Measurements from ENCODE around the gene FASTK.

FASTK gene, protein sequence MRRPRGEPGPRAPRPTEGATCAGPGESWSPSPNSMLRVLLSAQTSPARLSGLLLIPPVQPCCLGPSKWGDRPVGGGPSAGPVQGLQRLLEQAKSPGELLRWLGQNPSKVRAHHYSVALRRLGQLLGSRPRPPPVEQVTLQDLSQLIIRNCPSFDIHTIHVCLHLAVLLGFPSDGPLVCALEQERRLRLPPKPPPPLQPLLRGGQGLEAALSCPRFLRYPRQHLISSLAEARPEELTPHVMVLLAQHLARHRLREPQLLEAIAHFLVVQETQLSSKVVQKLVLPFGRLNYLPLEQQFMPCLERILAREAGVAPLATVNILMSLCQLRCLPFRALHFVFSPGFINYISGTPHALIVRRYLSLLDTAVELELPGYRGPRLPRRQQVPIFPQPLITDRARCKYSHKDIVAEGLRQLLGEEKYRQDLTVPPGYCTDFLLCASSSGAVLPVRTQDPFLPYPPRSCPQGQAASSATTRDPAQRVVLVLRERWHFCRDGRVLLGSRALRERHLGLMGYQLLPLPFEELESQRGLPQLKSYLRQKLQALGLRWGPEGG

GRCh38 chr7:151080522-151081169, at the start of gene FASTK:
Gene FASTK (minus strand): TSS chr7:151080809. CDS start chr7:151080766, 43 bp downstream.
- DNase-seq (ENCODE audit: low spot score), result peak; percentile 91

DNA sequence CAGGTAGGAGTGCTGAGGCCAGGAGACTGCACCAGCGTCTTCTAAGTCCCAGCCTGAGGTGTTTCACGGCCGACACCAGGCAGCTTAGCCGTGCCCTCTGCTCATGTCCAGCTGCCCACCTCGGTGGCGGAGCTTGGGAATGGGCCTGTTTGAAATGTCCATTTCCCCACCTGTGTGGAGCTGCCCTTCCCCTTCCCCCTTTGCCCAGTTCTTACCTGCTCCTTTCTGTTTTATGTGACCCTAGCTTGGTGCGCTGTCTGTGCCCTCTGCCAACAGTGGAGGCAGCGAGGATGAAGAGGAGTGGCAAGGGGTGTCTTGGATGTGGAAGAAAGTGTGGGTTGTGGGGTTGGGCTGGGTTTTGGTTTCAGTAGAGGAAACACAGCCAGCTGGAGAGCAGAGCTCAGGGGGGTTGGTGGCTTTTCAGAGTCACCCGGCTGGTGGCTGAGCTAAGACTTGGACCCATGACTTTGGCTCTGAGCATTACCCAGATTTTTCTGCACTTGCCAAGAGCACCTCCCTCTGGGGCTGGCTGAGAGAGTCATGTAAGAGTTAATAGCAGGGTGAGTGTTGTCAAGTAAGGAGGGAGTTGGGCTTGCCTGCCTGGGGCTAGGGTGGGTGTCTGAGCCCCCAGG, 49.5 kb upstream of the FASTK start:
- DNase-seq (ENCODE audit: low spot score), result no peak

- no peak for DNase-seq (ENCODE audit: low spot score)
Measured at GRCh38 chr7:151129117-151129959, 48.7 kb upstream of the FASTK start.

DNA sequence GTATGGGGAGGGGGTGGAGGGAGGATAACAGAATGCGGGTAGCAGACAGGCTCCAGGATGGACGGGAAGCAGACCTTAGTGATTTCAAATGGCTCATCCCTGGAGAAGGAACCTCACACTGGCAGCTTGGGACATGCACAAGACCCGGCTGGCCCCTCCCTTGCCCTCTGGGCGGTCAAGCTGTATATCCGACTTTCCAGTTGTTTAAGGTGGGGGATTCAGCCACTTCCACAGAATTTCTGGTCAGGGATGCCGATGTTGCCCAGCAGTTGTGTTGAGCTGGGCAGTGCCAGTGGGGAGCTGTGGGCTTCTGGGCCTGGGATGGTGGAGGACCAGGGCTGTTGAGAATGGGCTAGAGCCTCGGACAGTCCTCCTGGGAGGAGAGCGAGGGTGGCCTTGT, 48.1 kb upstream of the FASTK start:
- no peak for DNase-seq (ENCODE audit: low spot score)

GRCh38 chr7:151128144-151128543, 47.5 kb upstream of the FASTK start:
- no peak for DNase-seq (ENCODE audit: low spot score)

- DNase-seq (ENCODE audit: low spot score), result no peak
Measured at GRCh38 chr7:151126491-151127137, 46.0 kb upstream of the FASTK start.

DNA sequence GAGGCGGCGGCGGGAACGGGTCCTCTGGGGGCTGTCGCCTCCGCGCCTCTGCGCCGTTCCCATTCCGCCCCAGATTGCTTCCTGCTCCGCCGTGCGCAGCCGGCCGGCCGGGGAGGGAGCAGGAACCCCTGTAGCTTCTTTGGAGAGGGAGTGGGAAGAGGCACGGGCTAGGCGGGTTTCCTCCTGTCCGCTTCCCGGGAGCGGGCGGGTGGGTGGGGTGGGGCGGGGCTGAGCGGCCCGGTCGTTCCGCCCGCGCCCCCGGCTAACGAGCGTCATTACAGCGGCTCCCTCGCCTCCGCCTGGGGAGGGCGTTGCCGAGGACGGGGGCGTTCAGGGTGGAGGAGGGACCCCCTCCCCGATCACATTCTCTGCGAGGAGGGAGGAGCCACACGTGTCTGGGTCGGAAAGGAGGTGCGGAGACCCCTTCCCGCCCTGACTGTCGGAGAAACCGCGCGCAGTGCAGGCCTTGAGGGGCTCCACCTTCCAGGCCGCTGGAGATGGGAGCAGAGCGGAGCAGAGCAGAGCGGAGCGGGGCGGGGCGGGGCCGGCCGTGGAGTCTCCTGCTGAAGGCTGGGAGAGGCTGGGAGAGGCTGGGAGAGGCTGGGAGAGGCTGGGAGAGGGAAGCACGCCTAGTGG, 45.4 kb upstream of the FASTK start:
- DNase-seq (ENCODE audit: low spot score), result no peak

DNA sequence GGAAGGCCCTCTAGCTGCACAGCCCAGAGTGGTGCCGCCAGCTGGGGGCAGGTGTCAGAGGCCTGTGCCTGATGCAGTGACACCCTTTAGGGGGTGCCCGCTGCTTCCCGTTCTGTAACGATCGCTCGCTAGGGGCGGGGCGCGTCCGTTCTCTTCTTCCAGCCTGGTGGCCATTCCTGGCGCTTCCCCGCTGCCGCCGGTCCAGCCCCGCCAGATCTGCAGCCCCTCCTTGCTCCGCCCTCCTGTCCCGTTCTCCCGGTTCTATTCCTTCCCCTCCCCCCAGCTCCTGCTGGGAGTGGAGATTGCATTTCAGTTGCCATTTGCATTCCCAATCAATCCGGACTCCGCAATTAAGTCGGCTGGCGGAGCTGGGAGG, 44.8 kb upstream of the FASTK start:
- DNase-seq (ENCODE audit: low spot score), result no peak

DNA sequence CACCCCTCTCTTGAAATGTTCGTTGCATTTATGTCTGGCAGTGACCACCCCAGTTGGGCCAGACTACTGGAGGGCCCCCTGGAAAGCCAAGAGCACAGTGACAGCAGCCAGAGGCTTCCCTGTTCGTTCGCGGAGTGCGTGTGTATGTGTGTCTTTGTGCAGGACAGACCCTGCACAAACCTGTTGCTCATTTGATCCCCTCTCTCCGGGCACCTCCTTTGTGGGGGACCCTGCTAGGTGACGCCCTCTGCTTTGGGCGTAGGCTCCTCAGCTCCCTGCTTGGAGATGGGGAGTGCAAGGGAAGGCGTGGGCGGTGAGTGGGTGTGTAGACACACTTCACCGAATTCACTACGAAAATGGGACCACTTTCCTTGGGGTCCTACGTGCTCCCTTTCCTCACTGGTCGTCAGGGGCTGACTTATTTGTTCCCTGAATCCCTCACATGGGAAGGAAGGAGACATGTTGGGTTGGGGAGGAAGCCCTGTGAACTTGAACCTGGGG, 44.3 kb upstream of the FASTK start:
- DNase-seq (ENCODE audit: low spot score), result no peak

DNA sequence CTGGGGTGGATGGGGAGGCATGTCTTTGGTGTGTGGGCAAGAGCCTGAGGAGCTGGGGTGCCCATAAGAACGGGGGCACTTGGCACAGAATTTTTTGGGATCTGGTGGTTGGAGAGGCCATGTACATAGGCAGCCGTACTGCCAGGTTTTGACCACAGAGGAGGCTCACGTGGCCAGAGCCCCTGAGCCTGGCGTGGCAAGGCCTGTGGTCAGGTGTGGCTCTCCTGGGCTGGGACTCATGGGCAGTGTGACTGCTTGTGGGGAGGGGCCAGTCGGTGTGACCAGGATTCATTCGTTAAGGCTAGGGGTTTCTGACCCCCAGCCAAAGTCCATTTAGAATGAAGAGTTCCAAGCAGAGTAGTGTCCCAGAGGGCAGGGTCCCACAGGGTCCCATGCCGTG, 43.9 kb upstream of the FASTK start:
- no peak for DNase-seq (ENCODE audit: low spot score)

DNA sequence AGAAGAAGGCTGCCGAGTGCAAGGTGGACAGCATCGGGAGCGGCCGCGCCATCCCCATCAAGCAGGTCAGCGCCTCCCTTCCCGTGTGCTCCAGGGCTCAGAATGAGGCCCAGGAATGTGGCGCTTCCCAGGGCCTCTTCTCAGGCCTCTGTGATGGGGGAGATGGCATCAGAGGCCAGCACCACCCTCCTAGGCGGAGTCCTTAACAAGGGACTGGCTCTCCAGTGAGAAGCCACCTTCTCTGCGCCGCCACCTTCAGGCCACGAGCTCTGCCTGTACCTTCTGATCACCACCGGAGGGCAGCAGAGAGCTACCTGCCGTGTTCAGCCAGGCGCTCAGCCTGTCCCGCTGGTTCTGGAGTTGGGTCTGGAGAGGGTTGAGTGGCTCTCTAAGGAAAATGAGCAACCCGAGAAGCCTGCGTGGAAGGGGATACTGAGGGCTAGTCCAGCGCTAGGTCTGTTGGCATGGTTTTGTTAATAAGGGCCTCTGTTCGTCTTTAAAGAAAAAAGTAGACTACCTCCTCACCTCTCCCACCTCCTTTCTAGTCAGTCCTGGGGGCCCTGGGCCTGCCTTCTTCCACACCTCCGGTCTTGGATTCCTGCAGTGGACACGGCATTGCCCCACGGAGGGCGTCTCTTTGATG, 43.3 kb upstream of the FASTK start:
- DNase-seq (ENCODE audit: low spot score), result peak; percentile 84

DNA sequence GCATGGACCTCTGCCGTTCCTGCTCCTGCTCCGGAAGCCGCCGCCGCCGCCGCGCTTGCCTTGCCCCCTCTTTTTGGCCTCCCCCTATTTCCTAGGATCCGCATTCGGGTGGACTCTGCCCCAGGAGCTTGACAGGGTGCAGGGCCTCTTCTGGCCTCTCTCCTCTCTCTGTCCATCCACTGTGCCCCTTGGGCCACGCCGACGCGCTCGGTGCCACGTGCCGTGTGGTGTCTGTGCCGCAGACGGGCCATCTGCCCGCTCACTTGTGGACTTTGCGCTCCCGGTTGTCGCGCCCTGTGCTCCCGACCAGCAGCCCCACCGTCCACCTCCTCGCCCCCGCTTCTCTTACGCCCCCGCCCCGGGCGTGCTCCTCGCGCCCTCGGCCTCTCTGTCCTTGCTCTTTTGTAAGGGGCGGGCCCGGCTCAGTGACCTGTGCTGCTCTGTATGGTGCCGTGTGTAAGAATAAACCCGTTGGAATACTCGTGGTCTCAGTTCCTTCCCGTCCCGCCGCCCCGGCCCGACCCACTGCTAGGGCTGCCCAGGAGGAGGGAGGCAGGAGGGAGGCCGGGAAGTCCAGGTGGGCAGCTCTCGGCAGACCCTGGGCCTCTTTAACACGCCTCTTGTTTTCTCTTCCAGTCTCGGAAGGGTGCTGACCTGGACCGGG, 42.7 kb upstream of the FASTK start:
- DNase-seq (ENCODE audit: low spot score), result no peak

DNA sequence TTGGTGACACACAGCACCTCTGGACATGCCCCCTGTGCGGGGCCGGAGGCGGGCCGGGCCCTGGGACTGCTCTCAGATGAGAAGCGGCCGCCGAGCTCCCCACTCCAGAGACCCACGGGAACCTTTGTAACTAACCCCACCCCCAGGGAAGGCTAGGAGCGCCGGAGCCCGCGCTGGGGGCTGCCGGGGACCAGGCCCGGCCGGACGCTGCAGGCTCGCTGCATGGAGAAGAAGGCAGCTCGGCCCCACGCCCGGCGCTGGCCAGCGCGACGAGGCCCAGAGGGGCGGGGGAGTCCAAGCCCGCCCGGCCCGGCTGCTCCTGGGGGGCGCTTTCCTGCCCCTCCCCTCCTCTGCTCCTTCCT, 42.2 kb upstream of the FASTK start:
- DNase-seq (ENCODE audit: low spot score), result no peak

DNA sequence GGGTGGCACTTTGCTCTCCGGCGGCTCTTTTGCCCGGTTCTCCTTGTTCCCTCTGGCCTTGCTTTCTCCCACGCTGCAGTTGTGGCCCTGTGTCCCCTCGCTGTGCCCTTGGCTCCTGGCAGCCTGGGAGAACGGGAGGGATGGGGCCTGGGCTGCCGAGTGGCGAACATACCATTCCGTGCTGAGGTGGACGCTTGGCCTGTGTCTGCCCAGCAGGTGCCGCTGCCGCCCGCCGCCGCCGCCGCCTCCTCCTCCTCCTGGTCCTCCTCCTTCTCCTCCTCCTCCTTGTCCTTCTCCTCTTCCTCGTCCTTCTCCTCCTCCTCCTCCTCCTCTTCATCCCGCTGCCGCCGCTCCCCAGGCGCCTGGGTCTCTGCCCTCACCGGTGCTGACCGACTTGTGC, 41.7 kb upstream of the FASTK start:
- DNase-seq (ENCODE audit: low spot score), result no peak

DNA sequence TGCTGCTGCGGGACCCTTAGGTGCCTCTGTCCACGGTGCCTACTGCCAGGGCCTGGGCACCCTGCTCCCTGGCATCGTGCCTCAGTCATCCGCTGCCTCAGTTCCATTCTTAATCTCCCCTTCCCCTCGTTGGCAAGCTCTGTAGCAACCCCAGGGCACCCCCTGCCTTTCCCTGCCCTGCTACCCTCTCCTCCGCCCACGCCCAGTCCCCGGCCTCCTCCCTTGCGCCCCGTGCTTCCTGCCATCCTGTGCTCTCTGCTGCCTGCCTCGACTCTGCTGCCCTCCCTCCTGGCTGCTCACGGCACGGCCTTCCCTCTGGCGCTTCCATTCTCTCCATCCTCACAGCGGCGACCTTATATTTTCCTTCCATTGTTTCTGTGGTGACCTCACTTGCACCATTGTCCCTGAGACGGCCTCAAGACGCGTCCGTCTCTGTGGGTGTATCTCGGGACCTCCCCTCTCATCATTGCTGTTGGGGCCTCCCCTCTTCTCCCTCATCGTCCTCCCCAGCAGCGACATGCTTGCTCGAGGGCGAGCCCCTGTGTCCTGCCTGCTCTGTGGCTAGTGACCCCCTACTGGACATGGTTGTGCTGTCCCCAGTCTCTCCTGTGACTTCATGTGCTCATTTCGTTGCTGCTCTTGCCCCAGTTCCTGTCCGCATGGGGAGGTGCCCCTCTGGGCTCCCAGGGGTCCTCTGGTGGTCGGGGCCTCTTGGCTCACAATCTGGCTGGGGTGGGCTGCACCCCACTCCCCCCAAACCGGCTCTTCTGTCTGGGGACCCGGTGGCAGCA, 41.0 kb upstream of the FASTK start:
- no peak for DNase-seq (ENCODE audit: low spot score)

GRCh38 chr7:151120896-151121295, 40.3 kb upstream of the FASTK start:
- no peak for DNase-seq (ENCODE audit: low spot score)

DNA sequence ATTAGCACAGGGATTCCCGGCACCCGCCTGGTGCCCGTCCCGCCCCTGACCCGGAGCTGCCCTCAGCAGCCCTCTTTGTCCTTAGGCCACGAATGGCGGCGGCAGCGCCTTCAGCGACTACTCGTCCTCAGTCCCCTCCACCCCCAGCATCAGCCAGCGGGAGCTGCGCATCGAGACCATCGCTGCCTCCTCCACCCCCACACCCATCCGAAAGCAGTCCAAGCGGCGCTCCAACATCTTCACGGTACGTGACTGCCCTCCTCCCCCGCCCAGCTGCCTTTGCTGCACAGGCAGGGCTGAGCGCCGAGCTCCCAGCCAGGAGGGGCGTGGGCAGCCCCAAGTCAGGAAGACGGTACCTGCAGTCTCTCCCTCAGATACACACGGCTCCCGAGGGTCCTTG, 39.3 kb upstream of the FASTK start:
- no peak for DNase-seq (ENCODE audit: low spot score)

DNA sequence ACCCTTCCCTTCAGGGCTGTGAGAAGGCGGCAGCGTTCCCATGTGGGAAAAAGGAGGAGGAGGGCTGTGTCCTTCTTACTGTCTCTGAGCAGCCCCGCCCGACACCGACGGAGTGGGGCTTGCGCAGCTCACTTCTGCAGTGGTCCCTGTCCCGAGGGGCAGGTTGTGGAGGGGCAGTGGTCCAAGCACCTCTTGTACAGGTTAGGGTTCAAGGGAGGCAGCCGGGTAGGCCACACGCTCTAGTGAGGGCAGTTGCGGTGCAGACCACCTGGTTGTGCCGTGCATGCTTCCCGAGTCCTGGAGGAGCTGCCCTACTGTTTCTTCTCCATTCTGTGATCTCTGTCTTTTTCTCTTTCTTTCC, 38.4 kb upstream of the FASTK start:
- DNase-seq (ENCODE audit: low spot score), result no peak
